ENCODE results near the gene AGER.
"Not testable (repeated sequence)": the region's sequence is repeated elsewhere in the genome, so short reads cannot be mapped to it uniquely, and the experiment has no call there.

AGER gene

DNA sequence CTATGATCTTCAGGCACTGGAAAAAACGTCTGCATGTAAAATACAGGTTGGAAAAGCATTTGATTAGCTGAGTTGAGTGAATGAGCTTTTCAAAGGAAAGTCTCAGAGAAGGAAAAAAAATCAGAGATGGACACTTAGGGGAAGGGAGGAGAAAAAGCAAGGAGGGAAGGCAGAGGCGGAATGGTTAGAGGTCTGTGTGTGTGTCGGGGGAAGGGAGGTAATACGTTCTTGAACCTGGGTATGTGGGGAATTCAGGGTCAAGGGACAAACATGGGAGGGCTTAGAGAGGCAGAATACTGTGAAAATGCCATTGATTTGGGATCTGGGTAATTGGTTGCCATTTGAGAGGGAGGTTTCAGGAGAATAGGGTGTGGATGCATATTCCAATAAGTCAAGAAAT is 37.4 kb downstream of the AGER start:
- DNase-seq: no peak

- no peak for DNase-seq
These were observed 37.8 kb downstream of the AGER start for GRCh38 chr6:32146287-32146686.

GRCh38 chr6:32144238-32144637 is 39.8 kb downstream of the AGER start:
- DNase-seq: not testable (repeated sequence)

DNA sequence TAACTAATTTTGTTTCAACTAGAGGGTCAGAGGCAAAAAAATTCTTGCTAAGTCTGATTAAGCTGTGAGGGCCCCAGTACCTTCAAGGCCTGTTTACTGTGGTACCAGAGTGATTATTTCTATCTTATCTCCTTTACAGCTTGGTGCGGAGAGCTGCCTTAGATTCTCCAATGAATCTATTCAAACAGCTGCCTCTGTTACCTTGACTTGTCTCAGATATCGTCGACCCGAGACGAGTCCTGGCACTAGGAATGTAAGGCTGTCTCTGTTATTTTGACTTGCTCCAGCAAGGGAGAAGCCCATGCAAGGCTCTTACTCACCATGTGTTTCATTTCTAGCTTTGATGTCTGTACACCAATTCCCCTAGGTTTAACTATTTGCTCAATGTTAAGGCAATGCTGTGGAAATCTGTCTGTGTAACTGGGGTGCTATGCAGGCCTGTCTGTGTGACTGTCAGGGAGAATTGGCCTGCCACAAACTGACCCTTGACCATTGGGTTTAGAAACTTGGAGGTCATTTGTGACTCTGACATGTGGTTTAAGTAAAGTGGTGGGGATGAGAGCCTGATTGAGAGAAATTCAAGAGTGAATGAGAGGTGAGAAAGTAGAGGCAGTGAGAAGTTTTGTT is 43.5 kb downstream of the AGER start:
- no peak for DNase-seq

GRCh38 chr6:32139590-32139989 is 44.5 kb downstream of the AGER start:
- DNase-seq: no peak

- DNase-seq: no peak
These were observed 46.6 kb downstream of the AGER start for GRCh38 chr6:32137454-32137853.

- DNase-seq: no peak
These were observed 50.3 kb downstream of the AGER start for GRCh38 chr6:32133786-32134185.

GRCh38 chr6:32132110-32132509 is 51.9 kb downstream of the AGER start:
- DNase-seq: no peak

- DNase-seq: no peak
These were observed 52.6 kb downstream of the AGER start for GRCh38 chr6:32131439-32131948.
